Heart left ventricle (tissue), 16 donors: ENCODE results near the gene CCDC106. TPM values are rescaled to one million over a fixed set of nuclear protein-coding genes. Genes with fewer than 3 reads are reported as not detected.

ENCODE experiments used
- ATAC-seq, 4 donors: fragments of 200-7000 bp; cut with Tn5 transposase; one replicate each; pipeline ENCODE4 v1.9.1; 2020 to 2022; ENCODE audit warnings: moderate library complexity in 4 of 4, mild to moderate bottlenecking in 3 of 4, moderate number of reproducible peaks in 1 of 4
- DNase-seq, 5 donors: peaks; one replicate each; pipeline ENCODE4 v3.0.0-alpha.2; 2020
- H3K27ac ChIP-seq, 12 donors: fragments of 200-600 bp; sonication (generic) in 4 of 12; one replicate each; pipeline versions ENCODE4 v1.5.0 to v1.8.0; 2016 to 2022; ENCODE audit warnings: mild to moderate bottlenecking in 2 of 12
- H3K27me3 ChIP-seq, 9 donors: fragments of 200-600 bp; sonication (generic) in 2 of 9; one replicate each; pipeline versions ENCODE4 v1.5.1 to v1.8.0; 2016 to 2022; ENCODE audit warnings: mild to moderate bottlenecking in 3 of 9
- H3K36me3 ChIP-seq, 9 donors: fragments of 200-600 bp; sonication (generic) in 2 of 9; one replicate each; pipeline versions ENCODE4 v1.5.0 to v1.8.0; 2018 to 2022; ENCODE audit warnings: mild to moderate bottlenecking in 2 of 9
- H3K4me1 ChIP-seq, 12 donors: fragments of 200-600 bp; sonication (generic) in 4 of 12; one replicate each; pipeline versions ENCODE4 v1.5.0 to v1.8.0; 2016 to 2022; ENCODE audit warnings: mild to moderate bottlenecking in 3 of 12
- H3K4me3 ChIP-seq, 12 donors: fragments of 200-600 bp; sonication (generic) in 4 of 12; one replicate each; pipeline versions ENCODE4 v1.5.0 to v1.8.0; 2017 to 2022; ENCODE audit warnings: mild to moderate bottlenecking in 9 of 12, moderate library complexity in 4 of 12
- H3K9me3 ChIP-seq, 12 donors: fragments of 200-600 bp; sonication (generic) in 4 of 12; one replicate each; pipeline versions ENCODE4 v1.5.0 to v1.8.0; 2016 to 2022; ENCODE audit warnings: mild to moderate bottlenecking in 1 of 12
- POLR2A ChIP-seq, 2 donors: fragments of 450-650 bp; IDR thresholded peaks; one replicate each; pipeline ENCODE4 v1.6.1; 2017; ENCODE audit warnings: antibody characterized with exemption in 2 of 2, mild to moderate bottlenecking in 2 of 2, moderate library complexity in 2 of 2
- WGBS, 4 donors: extraction: QIAGEN DNeasy Blood & Tissue Kit in 2 of 4; methylation state at CpG; one replicate each; pipeline versions ENCODE4 v1.1.5 to v1.1.7; 2013 to 2018; 5-methylcytosine and 5-hydroxymethylcytosine counted together
- intact Hi-C, 10 donors: fragments of 100-400 bp; cut with DNase I; formaldehyde crosslinking; loops; one replicate each; pipeline versions ENCODE4 v1.11.1 to v1.14.2; 2022
- polyA plus RNA-seq, 2 donors: library from polyadenylated mRNA; stranded (reverse); fragments of 200-250 nt; gene quantifications; one replicate each; pipeline ENCODE4 v1.2.3, GENCODE V29; 2013
- total RNA-seq, 9 donors: library from RNA; depleted of rRNA in 2 of 9; stranded (reverse); fragments of >200 nt in 2 of 9; fragmentation: NEBNext Ultra II Directional in 3 of 9; extraction: Animal tissue kit (Norgen Biotek cat#: 25700) in 3 of 9; gene quantifications; one replicate each; pipeline versions ENCODE4 v1.1.0 to v1.2.4, GENCODE V29; 2016 to 2023
- TF ChIP-seq, protein P1 (sequence below), 12 donors: fragments of 200-600 bp; sonication (generic) in 4 of 12; IDR thresholded peaks; one replicate each; pipeline versions ENCODE4 v1.5.0 to v1.8.0; 2018 to 2022; ENCODE audit warnings: antibody characterized with exemption in 12 of 12, mild to moderate bottlenecking in 5 of 12
- donor health status: ischemic (EF 13 %, LVEDD 7.1; RV severe dilation, severe dysfunction).
- donor health status: healthy with polysubstance abuse.
- donor health status: DM: no; HTN: yes; CAD: no.
- donor health status: DM: no; HTN: no; CAD: no.
- donor health status: ischemic (EF 25% LVEDD 6.9; RV normal size, moderate dysfunction).
- donor health status: ischemic (EF 25% LVEDD 5.7; RV mildly dilated, moderate dysfunction).
- donor health status: healthy.
- donor health status: DM: yes; HTN: yes; CAD: no.
- donor health status: ischemic (EF 35%, LVEDD 5.7; RV mildly dilated, moderate dysfunction).
- donor health status: nonischemic (EF 11% LVEDD 7.7; RV severe dilation, severe dysfunction).
- donor health status: DM: yes; HTN: yes; CAD: no.
- donor health status: PGD.
- donor health status: ischemic (EF 29% LVEDD 5.4; RV normal size, mild dysfunction).
- donor health status: nonischemic (EF 23%, LVEDD 6.1; RV moderate dilation, normal function).

Gene CCDC106
- total and polyA plus RNA-seq, 11 donors = 11.7 to 27.7 (median 16.5) TPM

- DNase-seq (no peak), ATAC-seq (no peak)
- no peak for TF ChIP-seq POLR2A (IDR thresholded peaks at IDR 0.05)
- TF ChIP-seq, protein P1, sequence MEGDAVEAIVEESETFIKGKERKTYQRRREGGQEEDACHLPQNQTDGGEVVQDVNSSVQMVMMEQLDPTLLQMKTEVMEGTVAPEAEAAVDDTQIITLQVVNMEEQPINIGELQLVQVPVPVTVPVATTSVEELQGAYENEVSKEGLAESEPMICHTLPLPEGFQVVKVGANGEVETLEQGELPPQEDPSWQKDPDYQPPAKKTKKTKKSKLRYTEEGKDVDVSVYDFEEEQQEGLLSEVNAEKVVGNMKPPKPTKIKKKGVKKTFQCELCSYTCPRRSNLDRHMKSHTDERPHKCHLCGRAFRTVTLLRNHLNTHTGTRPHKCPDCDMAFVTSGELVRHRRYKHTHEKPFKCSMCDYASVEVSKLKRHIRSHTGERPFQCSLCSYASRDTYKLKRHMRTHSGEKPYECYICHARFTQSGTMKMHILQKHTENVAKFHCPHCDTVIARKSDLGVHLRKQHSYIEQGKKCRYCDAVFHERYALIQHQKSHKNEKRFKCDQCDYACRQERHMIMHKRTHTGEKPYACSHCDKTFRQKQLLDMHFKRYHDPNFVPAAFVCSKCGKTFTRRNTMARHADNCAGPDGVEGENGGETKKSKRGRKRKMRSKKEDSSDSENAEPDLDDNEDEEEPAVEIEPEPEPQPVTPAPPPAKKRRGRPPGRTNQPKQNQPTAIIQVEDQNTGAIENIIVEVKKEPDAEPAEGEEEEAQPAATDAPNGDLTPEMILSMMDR (IDR thresholded peaks at IDR 0.05) = no peak
- H3K4me1 ChIP-seq = peaks cover 14 to 70% (median 49%) of the 10 kb centered on the region in 12 donors
- peak overlapping the region in 5 of 12 donors; percentile 78 to 98 (median 86) for H3K4me3 ChIP-seq
- WGBS, 4 donors = 89 to 91% (median 90%) methylated on average over 27 to 28 of the region's 28 CpGs
- intact Hi-C loops = no loop called here
- no peaks in the 10 kb centered on the region for H3K27me3 ChIP-seq
- no peak overlapping the region for H3K27ac ChIP-seq
- peaks cover 0 to 15% (median 13%) of the 10 kb centered on the region in 9 donors for H3K36me3 ChIP-seq
- H3K9me3 ChIP-seq = no peaks in the 10 kb centered on the region
Measured at GRCh38 chr19:55644842-55645511, 3.0 kb upstream of the CCDC106 start.

DNA sequence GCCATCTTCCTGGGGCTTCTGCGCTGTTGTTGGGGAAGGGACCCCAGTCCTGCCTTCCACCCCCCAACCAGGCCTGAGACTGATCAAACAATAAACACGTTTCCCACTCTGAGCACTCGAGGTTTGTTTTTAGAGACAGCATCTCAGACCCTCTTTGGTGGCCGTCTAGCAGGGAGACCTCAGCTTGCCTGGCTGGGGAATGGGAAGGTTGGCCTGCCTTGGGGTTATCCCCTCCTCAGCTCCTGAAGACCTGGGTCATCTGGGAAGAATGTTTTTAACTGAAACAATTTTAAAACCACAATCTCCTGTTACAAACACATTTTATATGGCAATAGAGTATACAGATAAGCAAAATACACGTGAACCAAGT is 2.5 kb upstream of the CCDC106 start:
- H3K4me1 ChIP-seq = peaks cover 10 to 65% (median 44%) of the 10 kb centered on the region in 12 donors
- intact Hi-C loops = no loop called here
- H3K36me3 ChIP-seq = peaks cover 0 to 17% (median 13%) of the 10 kb centered on the region in 9 donors
- DNase-seq (no peak), ATAC-seq (no peak)
- H3K27me3 ChIP-seq = no peaks in the 10 kb centered on the region
- H3K4me3 ChIP-seq = no peak overlapping the region
- TF ChIP-seq, protein P1 (IDR thresholded peaks at IDR 0.05) = no peak
- TF ChIP-seq POLR2A (IDR thresholded peaks at IDR 0.05) = no peak
- WGBS, 4 donors = 67 to 73% (median 69%) methylated on average over 5 of the region's 5 CpGs
- H3K27ac ChIP-seq = no peak overlapping the region
- H3K9me3 ChIP-seq = no peaks in the 10 kb centered on the region

DNA sequence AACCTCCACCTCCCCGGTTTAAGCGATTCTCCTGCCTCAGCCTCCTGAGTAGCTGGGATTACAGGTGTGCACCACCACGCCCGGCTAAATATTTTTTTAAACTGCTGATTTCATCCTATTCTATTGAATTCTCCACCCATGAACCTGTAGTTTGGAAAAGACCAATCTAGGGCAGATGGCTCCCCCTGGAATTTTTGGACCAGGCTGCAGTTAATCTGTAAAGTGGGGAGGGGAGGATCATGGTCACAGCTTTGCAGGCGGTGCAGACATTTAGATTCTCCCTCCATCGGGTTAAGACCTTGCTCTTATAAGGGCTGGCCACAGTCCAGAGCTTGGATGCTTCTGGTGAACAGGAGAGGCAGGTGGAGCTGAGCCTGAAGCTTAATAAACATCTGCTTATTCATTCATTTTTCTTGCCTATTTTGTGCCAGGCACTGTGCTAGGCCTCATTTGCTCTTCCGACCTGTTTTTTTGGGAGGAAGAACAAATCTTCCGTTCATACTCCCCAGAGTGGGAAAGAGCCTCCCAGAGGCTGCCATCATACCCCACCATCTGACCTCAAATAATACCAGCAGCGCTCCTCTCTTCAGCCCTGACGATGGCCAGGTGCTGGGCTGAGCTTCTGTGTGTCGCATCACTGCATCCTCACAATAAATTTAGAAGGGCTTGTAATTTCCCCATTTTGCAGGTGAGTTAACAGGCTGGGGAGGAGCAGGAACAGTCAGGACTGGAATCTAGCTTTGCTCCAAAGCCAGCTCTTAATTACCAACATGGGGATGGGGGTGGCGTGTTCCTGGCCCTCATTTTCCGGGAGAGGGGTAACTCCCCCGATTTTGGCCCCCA is 902 bp upstream of the CCDC106 start:
- Histone ChIP-seq H3K4me3 (peak overlapping the region in 11 of 12 donors; percentile 68 to 96 (median 86)), H3K27ac (peak overlapping the region in 11 of 12 donors; percentile 77 to 93 (median 88)), H3K27me3 (no peaks in the 10 kb centered on the region), H3K4me1 (peaks cover 10 to 53% (median 39%) of the 10 kb centered on the region in 12 donors), H3K9me3 (no peaks in the 10 kb centered on the region), H3K36me3 (peaks cover 0 to 19% (median 13%) of the 10 kb centered on the region in 9 donors)
- ATAC-seq (no peak), DNase-seq (no peak)
- intact Hi-C loops = no loop called here
- WGBS, 4 donors = 41 to 43% (median 42%) methylated on average over 14 of the region's 14 CpGs
- TF ChIP-seq, protein P1 (IDR thresholded peaks at IDR 0.05) = no peak
- TF ChIP-seq POLR2A (IDR thresholded peaks at IDR 0.05) = no peak
